NCI-H2196 (cell line): ENCODE measurements around the gene RRP9.
A peak's percentile ranks its signal among the peaks of the same experiment; 100 is the strongest.

Source experiments
- DNase-seq: peaks from one replicate; lab custom pipeline; 2025; ENCODE audit not compliant: unreplicated experiment; lab: John Stamatoyannopoulos, UW

The RRP9 gene

GRCh38 chr3:51971350-51971749 is 29.6 kb upstream of the RRP9 start:
- DNase-seq, result no peak

GRCh38 chr3:51970606-51971300 is 29.0 kb upstream of the RRP9 start:
- peak; percentile 40 for DNase-seq

DNA sequence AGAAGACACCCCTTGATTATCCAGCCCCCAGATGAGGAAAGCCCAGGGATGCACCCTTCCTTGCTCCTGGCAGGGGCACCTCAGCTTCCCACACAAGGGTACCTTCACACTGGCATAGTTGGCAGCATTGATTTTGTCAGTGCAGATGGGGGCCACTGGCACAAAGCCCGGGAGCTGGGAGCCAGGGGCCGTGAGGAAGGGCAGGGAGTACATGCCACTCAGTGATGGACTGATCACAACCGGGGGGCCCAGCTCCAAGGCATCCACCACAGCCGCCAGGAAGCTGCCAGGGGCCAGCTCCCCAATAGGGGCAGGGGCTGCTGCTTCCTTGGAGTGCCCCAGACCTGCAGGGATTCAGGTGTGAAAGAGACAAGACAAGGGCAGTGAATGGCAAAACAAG is 28.1 kb upstream of the RRP9 start:
- DNase-seq, result no peak

GRCh38 chr3:51968883-51969678 is 27.4 kb upstream of the RRP9 start:
- no peak for DNase-seq

DNA sequence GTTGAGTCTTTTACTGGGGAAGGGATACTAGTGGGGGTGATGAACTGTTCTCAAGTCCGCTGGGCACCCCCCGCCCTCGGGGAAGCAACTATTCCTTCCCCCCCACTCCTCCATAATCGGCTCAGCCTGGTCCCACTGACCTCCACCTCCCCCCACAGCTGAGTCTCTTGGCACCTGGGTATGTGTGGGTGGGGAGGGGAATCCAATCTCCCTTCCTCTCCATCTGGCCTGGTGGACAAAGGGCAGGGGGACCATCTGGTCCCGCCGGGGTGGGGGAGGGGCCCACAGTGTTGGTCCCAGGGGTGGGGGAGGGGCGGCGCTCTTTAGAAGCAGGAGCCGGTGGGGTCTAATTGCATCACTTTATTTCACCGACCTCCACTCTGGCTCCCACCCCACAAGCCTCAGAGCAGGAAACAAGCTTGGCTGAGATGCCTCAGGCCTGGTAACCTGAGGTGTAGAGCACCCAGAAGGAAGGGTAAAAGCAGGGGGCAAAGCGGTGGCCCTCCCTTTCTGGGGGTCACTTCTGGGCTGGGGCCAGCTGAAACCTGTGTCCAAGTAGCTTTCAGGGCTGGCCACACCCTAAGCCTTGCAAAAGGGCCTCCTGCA is 26.6 kb upstream of the RRP9 start:
- DNase-seq, result peak; percentile 13

DNA sequence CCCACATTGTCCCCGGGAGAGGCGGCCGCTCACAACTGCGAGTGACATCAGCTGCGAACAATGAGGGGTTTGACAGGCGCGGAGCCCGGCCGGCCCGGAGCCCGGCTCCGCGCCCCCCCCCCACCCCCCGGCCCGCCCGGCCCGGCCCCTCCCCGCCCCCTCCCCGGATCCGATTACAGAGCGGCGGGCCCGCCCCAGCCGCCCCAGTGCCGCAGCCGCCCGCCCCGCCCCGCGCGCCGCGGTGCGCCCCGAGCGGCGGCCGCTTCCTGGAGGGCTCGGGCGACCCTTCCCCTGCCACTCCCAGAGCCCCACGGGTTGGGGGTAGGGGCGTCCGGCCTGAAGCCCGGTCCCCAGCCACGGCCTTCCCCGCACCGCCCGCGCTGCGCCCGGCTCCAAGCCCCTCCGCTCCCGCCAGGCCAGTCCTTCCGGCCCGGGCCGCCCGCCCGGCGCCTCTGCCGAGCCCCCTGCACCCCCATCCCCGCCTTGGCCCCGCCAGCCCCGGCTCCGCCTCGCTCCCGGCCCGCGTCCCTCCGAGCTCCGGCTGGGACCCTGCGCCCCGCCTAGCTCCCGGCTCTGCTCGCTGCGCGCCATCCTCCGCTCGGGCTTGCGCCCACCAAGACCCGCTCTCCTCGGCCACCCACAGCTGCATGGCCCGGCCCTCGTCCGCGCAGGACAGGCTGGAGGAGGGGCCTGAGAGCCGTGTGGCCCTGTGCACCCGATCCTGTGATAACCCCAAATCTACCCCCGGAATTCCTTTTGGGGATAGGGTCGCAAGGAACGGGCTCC is 25.9 kb upstream of the RRP9 start, which contains the start of gene PCBP4:
PCBP4 (minus strand) TSS at position 71 of the 786 bp plus-strand sequence. CDS start 6,214 bp downstream, outside the sequence.
- DNase-seq, result no peak

- no peak for DNase-seq
Measured at GRCh38 chr3:51966922-51967383, 25.2 kb upstream of the RRP9 start.

- no peak for DNase-seq
Measured at GRCh38 chr3:51966486-51966885, 24.8 kb upstream of the RRP9 start.

- no peak for DNase-seq
Measured at GRCh38 chr3:51966016-51966415, 24.3 kb upstream of the RRP9 start.

GRCh38 chr3:51964521-51964920 is 22.8 kb upstream of the RRP9 start:
- DNase-seq, result no peak

- DNase-seq, result no peak
Measured at GRCh38 chr3:51963951-51964451, 22.3 kb upstream of the RRP9 start.

- DNase-seq, result no peak
Measured at GRCh38 chr3:51962854-51963530, 21.3 kb upstream of the RRP9 start.

DNA sequence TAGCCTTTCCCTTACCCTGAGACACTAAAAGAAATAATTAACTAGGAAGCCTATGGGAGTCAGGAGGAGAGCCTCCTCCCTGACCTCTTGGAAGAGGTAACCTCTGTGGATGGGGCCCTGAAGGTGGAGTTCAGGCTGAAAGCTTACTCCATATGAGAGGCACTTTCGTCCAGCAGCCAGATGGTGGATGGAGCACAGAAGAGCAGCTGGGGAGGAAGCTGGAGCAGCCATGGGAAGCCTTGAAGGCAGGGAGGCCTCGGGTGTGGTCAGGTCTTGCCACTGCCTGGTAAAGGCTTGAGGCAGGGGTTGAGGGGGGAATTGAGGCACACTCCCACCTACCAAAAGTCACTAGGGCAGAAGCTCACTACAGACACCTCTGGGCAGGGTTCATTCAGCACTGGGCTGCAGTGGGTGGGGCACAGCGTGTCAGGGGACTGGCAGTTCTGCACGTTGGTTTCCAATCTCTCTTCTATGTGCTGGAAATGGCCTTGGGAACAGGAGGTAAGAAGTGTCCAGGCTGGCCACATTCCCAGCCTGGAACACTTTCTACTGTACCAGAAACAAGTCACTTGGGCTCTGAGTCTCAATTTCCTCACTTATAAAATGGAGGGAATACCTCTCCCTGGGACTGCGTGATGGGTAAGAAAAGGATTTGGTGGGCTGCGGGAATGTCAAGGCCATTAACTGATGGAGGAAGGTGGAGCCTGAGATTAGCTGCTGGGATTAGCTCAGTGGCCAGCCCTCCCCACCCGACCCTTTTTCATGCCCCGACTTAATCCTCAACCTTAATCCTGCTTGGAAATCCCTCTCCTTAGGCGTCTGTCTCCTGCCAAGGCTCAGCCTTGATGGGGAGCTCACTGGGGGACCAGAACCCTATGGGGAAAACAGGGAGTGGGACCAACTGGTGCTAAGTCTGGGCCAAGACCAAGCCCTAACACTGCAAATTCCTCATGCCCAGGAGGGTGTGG is 20.2 kb upstream of the RRP9 start:
- no peak for DNase-seq

DNA sequence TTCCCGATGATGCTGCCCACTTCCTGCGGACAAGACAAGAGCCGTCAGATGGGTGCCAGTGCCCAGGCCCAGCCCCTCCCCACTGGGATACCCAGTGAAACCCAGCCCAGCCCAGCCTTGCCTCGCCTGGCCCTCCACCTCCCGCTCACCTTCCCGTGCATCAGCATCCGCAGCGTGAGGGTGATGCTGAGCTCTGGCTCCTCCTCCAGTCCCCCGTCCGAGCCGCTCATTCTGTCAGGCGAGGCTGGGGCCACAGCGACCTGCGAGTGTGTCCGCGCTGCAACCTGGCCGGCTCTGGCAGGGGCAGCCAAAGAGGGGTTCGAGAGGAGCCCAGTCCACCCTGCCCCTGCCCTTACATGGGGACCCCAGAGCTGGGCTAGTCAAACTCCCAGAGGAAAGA is 19.3 kb upstream of the RRP9 start:
- no peak for DNase-seq

DNA sequence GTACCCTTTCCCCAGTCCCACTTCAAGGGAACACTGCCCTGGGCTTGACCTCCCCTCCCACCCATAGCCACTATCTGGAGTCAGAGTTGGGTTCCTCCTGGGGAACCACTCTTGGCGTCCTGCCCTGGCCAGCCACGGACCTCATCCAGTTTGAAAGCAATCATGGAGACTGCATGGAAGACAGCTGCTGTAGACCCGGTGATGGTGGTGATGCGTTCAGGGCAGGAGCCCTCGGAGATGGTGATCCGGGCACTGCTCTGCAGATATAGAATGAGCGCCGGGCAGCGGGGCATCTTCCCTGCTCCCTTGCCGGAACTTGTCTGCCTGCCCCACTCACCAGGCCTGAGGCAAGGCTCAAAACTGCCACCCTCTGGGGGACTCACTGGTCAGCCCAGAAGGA is 18.7 kb upstream of the RRP9 start:
- no peak for DNase-seq

GRCh38 chr3:51959651-51960050 is 17.9 kb upstream of the RRP9 start:
- DNase-seq, result no peak

- DNase-seq, result no peak
Measured at GRCh38 chr3:51958603-51959521, 17.2 kb upstream of the RRP9 start.

GRCh38 chr3:51957520-51958205 is 16.0 kb upstream of the RRP9 start:
- no peak for DNase-seq
